Subcutaneous adipose tissue (tissue), 4 donors: Measurements from ENCODE around the gene RPS25. TPM values are rescaled to one million over a fixed set of nuclear protein-coding genes. Genes with fewer than 3 reads are reported as not detected.

ENCODE experiments used
- CTCF ChIP-seq: fragments of 450-650 bp; IDR thresholded peaks from one replicate; pipeline ENCODE4 v1.5.1; 2016; ENCODE audit warnings: low read depth, mild to moderate bottlenecking, control low read depth, antibody characterized with exemption, moderate library complexity
- total RNA-seq, 4 donors: library from RNA; depleted of rRNA; stranded (reverse); fragments of >200 nt; gene quantifications; one replicate each; pipeline ENCODE4 v1.1.0, GENCODE V29; 2016

Gene RPS25
- total RNA-seq, 4 donors from 2014 or later = 986 to 3,365 (median 1,501) TPM

- no peak for TF ChIP-seq CTCF
Observed at GRCh38 chr11:119019996-119020395, 1.9 kb upstream of the RPS25 start.

DNA sequence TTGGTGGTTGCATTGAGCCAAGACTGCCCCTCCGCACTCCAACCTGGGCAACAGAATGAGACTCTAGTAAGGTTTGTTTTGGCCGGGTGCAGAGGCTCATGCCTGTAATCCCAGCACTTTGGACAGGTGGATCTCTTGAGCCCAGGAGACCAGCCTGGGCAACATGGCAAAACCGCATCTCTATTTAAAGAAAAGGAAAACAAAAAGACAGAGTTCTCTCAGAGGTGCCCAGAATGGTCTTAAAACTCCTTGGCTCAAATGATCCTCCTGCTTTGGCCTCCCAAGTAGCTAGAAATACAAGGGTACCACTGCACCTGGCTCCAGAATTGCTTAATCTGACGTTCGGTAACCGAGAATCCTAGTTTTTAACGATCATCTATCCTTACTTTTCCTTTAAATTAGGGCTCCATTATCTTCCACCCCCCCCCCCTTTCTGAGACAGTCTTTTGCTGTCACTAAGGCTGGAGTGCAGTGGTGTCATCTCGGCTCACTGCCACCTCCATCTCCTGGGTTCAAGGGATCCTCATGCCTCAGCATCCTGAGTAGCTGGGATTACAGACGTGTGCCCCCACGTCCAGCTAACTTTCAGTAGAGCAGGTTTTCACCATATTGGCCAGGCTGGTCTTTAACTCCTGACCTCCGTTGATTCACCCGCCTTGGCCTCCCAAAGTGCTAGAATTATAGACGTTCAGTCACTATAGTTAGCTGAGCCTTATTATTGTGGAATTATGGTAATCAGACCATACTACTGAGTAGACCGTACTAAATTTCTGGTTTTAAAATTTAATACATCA, 1.7 kb downstream of the RPS25 start:
- no peak for TF ChIP-seq CTCF

DNA sequence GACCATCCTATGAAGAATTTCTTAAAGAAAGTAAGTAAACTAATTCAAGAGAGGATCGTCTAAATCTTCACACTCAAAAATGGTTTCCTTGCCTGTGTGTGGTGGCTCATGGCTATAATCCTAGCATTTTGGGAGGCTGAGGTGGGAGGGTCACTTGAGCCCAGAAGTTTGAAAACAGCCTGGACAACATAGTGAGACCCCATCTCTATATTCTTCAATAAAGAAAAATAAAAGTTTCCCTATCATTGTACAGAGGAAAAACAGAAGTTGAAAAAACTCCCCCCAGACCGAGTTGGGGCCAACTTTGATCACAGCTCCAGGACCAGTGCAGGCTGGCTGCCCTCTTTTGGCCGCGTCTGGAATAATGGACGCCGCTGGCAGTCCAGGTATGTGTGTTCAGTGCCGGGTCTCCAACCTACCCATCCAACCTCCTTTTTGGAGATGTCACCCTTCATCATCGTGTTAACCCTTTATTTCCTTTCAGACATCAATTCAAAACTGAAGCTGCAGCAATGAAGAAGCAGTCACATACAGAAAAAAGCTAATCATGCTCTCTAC, 3.0 kb downstream of the RPS25 start:
- TF ChIP-seq CTCF = no peak

GRCh38 chr11:119014209-119014924, 3.8 kb downstream of the RPS25 start:
- TF ChIP-seq CTCF = no peak

GRCh38 chr11:119012629-119013170, 5.4 kb downstream of the RPS25 start:
- no peak for TF ChIP-seq CTCF

DNA sequence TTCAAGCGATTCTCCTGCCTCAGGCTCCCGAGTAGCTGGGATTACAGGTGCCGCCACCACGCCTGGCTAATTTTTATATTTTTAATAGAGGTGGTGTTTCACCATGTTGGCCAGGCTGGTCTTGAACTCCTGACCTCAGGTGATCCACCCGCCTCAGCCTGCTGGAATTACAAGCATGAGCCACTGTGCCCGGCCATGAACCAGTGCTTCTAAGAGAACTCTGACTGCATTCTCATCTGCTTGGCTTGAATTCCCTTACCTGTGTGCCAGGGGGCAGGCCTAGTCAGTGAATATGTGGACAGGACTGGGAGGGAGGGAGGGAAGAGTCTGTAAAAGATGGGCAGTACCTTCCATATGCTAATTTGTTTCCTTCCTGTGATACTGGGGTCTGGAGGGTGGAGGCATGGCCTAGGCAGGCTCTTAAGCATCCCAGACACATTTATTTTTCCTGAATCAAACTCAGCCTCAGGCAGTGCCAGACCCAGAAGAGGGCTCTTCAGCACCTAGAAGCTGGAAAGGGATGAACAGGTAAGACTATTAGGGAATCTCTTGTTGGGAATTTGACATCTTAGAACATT, 6.6 kb downstream of the RPS25 start:
- TF ChIP-seq CTCF = no peak

- TF ChIP-seq CTCF = no peak
Observed at GRCh38 chr11:119006656-119007055, 11.5 kb downstream of the RPS25 start.
